Endothelial cell of umbilical vein (primary cell): ENCODE measurements around the gene LDLRAD4. TPM values are rescaled to one million over a fixed set of nuclear protein-coding genes. Genes with fewer than 3 reads are reported as not detected.

Experiments used
- BruUV-seq: library from RNA; stranded (reverse); fragments of 400-500 nt; replicated peaks from 2 replicates; lab custom pipeline; 2021; lab: Mats Ljungman, UMichigan
- CTCF ChIA-PET: fragments of 300-600, 350-600 bp; sonication (Branson Sonifier 250); formaldehyde crosslinking; loops from one replicate; lab custom pipeline; 2021; ENCODE audit warnings: antibody characterized with exemption, inconsistent platforms; lab: Charles Lee
- POLR2A ChIA-PET: fragments of 300-600, 350-600 bp; sonication (Branson Sonifier 250); formaldehyde crosslinking; loops from one replicate; lab custom pipeline; 2021; ENCODE audit warnings: antibody characterized with exemption, inconsistent platforms; lab: Charles Lee
- DNase-seq: peaks from one replicate; pipeline ENCODE4 v3.0.0-alpha.2; 2011; ENCODE audit warnings: low read depth, low spot score
- FAIRE-seq: peaks from 2 replicates; lab custom pipeline; 2011; peaks lifted over from hg19 to GRCh38; lab: Jason Lieb, UNC
- H2AFZ ChIP-seq: 2 replicates; pipeline ENCODE4 v1.6.0; 2012; ENCODE audit warnings: low read depth, low read length, control low read depth, inconsistent platforms
- H3K27ac ChIP-seq: 2 replicates; pipeline ENCODE4 v1.5.1; 2011; ENCODE audit warnings: low read depth, mild to moderate bottlenecking, control low read depth, low read length, moderate library complexity; ENCODE audit not compliant: insufficient read depth
- H3K27me3 ChIP-seq, 2 experiments: 2 replicates each; pipeline versions ENCODE4 v1.6.0 to v1.6.1; 2011; ENCODE audit warnings: low read length in 2 of 2, mixed read lengths in 1 of 2; ENCODE audit not compliant: control insufficient read depth in 2 of 2, insufficient read depth in 2 of 2
- H3K36me3 ChIP-seq, 2 experiments: 2 replicates in 1 of 2; 3 replicates in 1 of 2; pipeline ENCODE4 v1.5.1; 2011; ENCODE audit warnings: low read length in 2 of 2, mild to moderate bottlenecking in 1 of 2, moderate library complexity in 1 of 2; ENCODE audit not compliant: control insufficient read depth in 2 of 2, insufficient read depth in 2 of 2; ENCODE audit errors: extremely low read depth in 1 of 2
- H3K4me1 ChIP-seq: 3 replicates; pipeline ENCODE4 v1.5.1; 2011; ENCODE audit warnings: mild to moderate bottlenecking, low read length; ENCODE audit not compliant: control insufficient read depth, insufficient read depth; ENCODE audit errors: extremely low read depth
- H3K4me2 ChIP-seq: 2 replicates; pipeline ENCODE4 v1.6.1; 2011; ENCODE audit warnings: low read length, control low read depth, mixed read lengths; ENCODE audit not compliant: insufficient read depth
- H3K4me3 ChIP-seq, 3 experiments: fragments of 200-600 bp in 1 of 3; sonication (generic), shearing (Covaris generic) in 1 of 3; replicated peaks in 1 of 3; 2 replicates each; pipeline ENCODE4 v1.5.1; 2011 to 2016; ENCODE audit warnings: control low read depth in 3 of 3, low read length in 3 of 3, mild to moderate bottlenecking in 2 of 3, inconsistent platforms in 1 of 3, low read depth in 1 of 3, moderate library complexity in 1 of 3; ENCODE audit not compliant: insufficient read depth in 1 of 3
- H3K79me2 ChIP-seq: 2 replicates; pipeline ENCODE4 v1.6.0; 2012; ENCODE audit warnings: low read length, inconsistent platforms; ENCODE audit not compliant: control insufficient read depth, insufficient read depth
- H3K9ac ChIP-seq: replicated peaks from 2 replicates; pipeline ENCODE3; 2011; ENCODE audit warnings: low read length, control low read depth; ENCODE audit not compliant: insufficient read depth; ENCODE audit errors: extremely low read depth
- H3K9me1 ChIP-seq: replicated peaks from 3 replicates; pipeline ENCODE4 v1.6.0; 2011; ENCODE audit warnings: mild to moderate bottlenecking, low read length; ENCODE audit not compliant: control insufficient read depth, insufficient read depth; ENCODE audit errors: extremely low read depth
- H3K9me3 ChIP-seq: replicated peaks from 2 replicates; pipeline ENCODE4 v1.5.1; 2012; ENCODE audit warnings: low read length, inconsistent platforms; ENCODE audit not compliant: control insufficient read depth, insufficient read depth
- H4K20me1 ChIP-seq: replicated peaks from 2 replicates; pipeline ENCODE3; 2011; ENCODE audit warnings: mild to moderate bottlenecking, low read length; ENCODE audit not compliant: control insufficient read depth, insufficient read depth; ENCODE audit errors: extremely low read depth
- EZH2 ChIP-seq: IDR thresholded peaks from 2 replicates; pipeline ENCODE4 v1.6.1; 2012; ENCODE audit warnings: borderline replicate concordance, low read depth, mild to moderate bottlenecking, moderate library complexity, low read length, inconsistent platforms; ENCODE audit not compliant: severe bottlenecking
- FOS ChIP-seq: IDR thresholded peaks from 2 replicates; pipeline ENCODE4 v1.6.1; 2011; ENCODE audit warnings: mild to moderate bottlenecking, low read length, moderate library complexity, borderline replicate concordance; ENCODE audit not compliant: insufficient read depth
- GATA2 ChIP-seq: IDR thresholded peaks from 2 replicates; pipeline ENCODE4 v1.7.0; 2011; ENCODE audit warnings: low read depth, mild to moderate bottlenecking, moderate library complexity, mixed read lengths, low read length; ENCODE audit not compliant: insufficient read length, insufficient read depth
- JUN ChIP-seq: IDR thresholded peaks from 2 replicates; pipeline ENCODE4 v1.6.1; 2011; ENCODE audit warnings: borderline replicate concordance, low read depth; ENCODE audit not compliant: insufficient read length, insufficient read depth
- MYC ChIP-seq: IDR thresholded peaks from one replicate; pipeline ENCODE4 v1.6.1; 2011; ENCODE audit warnings: mild to moderate bottlenecking, low read depth, low read length
- POLR2A ChIP-seq: IDR thresholded peaks from 2 replicates; pipeline ENCODE4 v1.6.1; 2012; ENCODE audit warnings: low read depth, mild to moderate bottlenecking, control low read depth, low read length
- POLR2AphosphoS5 ChIP-seq: IDR thresholded peaks from 2 replicates; pipeline ENCODE4 v1.6.1; 2012; ENCODE audit warnings: low read depth, mild to moderate bottlenecking, control low read depth, low read length, moderate library complexity; ENCODE audit not compliant: insufficient read depth
- dilution Hi-C: fragments of 300-500 bp; cut with MboI; formaldehyde crosslinking; loops from one replicate; pipeline ENCODE4 v1.15.0; 2019; ENCODE audit warnings: low sequenced_read_pairs; ENCODE audit not compliant: extremely low pct_ligation_motif_present
- intact Hi-C: fragments of 100-400 bp; cut with micrococcal nuclease; formaldehyde crosslinking; loops from one replicate; pipeline ENCODE4 v1.10.0; 2022
- polyA plus RNA-seq, 4 experiments: library from polyadenylated mRNA; depleted of rRNA in 3 of 4; stranded (reverse) in 3 of 4; unstranded in 1 of 4; fragments of >200 nt; gene quantifications; 2 replicates each; pipeline versions ENCODE4 v1.2.1 to v1.2.3, GENCODE V29; 2011 to 2012; ENCODE audit warnings: missing spikeins in 1 of 4
- total RNA-seq: library from RNA; stranded (reverse); gene quantifications from 2 replicates; pipeline ENCODE4 v1.2.3, GENCODE V29; 2021
- TF ChIP-seq, protein P1 (sequence below), 2 donors: IDR thresholded peaks; 1 replicate in 1 of 2; 2 replicates in 1 of 2; pipeline ENCODE4 v1.5.1; 2011; ENCODE audit warnings: low read length in 2 of 2, mild to moderate bottlenecking in 2 of 2, moderate library complexity in 2 of 2, control low read depth in 1 of 2, inconsistent platforms in 1 of 2, low read depth in 1 of 2; ENCODE audit not compliant: insufficient read depth in 1 of 2; ENCODE audit errors: extremely low read depth in 1 of 2
- TF ChIP-seq, protein P2 (sequence below): IDR thresholded peaks from 2 replicates; pipeline ENCODE4 v1.6.1; 2011; ENCODE audit not compliant: insufficient read depth, insufficient read length

LDLRAD4 gene
- total and polyA plus RNA-seq, 2 donors (not counting 3 experiments of a cell fraction or from before 2014, with no cell fraction given): 5.2 to 6.5 TPM

DNA sequence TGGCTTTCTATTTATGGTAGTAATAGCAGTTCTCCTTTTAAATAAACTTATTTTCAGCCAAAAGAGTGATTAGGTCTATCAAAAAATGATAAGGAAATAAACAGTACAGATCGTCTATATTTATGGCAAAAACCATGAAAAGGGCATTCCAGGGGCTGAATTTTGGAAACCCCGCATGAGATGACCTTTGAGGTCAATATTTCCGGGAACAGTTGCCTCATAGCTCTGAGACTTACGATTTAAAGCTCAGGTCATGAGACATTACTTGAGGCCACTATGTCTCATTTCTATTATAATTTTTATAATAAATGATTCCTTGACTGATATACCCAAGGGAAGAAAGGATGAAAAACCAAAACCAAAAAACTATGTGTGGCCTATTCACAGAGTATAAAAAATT is 101.1 kb downstream of the LDLRAD4 start:
- ChIA-PET POLR2A (no interaction called here), CTCF (no interaction called here)
- H3K9me1 ChIP-seq: no peaks in the 10 kb centered on the region
- FAIRE-seq: no peak
- no peaks in the 10 kb centered on the region for H3K79me2 ChIP-seq
- dilution Hi-C loops (no loop called here), intact Hi-C loops (no loop called here)
- H4K20me1 ChIP-seq: no peaks in the 10 kb centered on the region
- H3K36me3 ChIP-seq: no peaks in the 10 kb centered on the region
- no peak overlapping the region for H3K27ac ChIP-seq
- H3K4me3 ChIP-seq: no peak overlapping the region
- no peak for DNase-seq
- H3K9ac ChIP-seq: no peak overlapping the region
- TF ChIP-seq MYC (no peak), POLR2A (no peak), FOS (no peak), GATA2 (no peak), EZH2 (no peak), JUN (no peak), POLR2AphosphoS5 (no peak)
- TF ChIP-seq, protein P1, sequence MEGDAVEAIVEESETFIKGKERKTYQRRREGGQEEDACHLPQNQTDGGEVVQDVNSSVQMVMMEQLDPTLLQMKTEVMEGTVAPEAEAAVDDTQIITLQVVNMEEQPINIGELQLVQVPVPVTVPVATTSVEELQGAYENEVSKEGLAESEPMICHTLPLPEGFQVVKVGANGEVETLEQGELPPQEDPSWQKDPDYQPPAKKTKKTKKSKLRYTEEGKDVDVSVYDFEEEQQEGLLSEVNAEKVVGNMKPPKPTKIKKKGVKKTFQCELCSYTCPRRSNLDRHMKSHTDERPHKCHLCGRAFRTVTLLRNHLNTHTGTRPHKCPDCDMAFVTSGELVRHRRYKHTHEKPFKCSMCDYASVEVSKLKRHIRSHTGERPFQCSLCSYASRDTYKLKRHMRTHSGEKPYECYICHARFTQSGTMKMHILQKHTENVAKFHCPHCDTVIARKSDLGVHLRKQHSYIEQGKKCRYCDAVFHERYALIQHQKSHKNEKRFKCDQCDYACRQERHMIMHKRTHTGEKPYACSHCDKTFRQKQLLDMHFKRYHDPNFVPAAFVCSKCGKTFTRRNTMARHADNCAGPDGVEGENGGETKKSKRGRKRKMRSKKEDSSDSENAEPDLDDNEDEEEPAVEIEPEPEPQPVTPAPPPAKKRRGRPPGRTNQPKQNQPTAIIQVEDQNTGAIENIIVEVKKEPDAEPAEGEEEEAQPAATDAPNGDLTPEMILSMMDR (IDR thresholded peaks at IDR 0.05; ENCODE audit: extremely low read depth in 1 of 2, insufficient read depth in 1 of 2, low read depth in 1 of 2, low read length in 2 of 2): no peak
- TF ChIP-seq, protein P2, sequence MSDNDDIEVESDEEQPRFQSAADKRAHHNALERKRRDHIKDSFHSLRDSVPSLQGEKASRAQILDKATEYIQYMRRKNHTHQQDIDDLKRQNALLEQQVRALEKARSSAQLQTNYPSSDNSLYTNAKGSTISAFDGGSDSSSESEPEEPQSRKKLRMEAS: no peak
- H3K27me3 ChIP-seq: no peaks in the 10 kb centered on the region
- H3K9me3 ChIP-seq: no peaks in the 10 kb centered on the region
- no peak overlapping the region for H2AFZ ChIP-seq
- no peak overlapping the region for H3K4me2 ChIP-seq
- no peaks in the 10 kb centered on the region for H3K4me1 ChIP-seq
- no TSS peak for BruUV-seq
